BLaER1 treated with 17β-estradiol and CSF1 and Interleukin-3, amounts not matched to agents 10 nM and 100 nM (cell line): ENCODE results near the gene PDZD8.
A peak's percentile ranks its signal among the peaks of the same experiment; 100 is the strongest.
"Not testable (repeated sequence)": the region's sequence is repeated elsewhere in the genome, so short reads cannot be mapped to it uniquely, and the experiment has no call there.

Experiments
- H3K27ac ChIP-seq, 11 experiments: shearing (Covaris generic); formaldehyde crosslinking; 2 replicates each; pipeline ENCODE4 v1.8.1; 2022
- H3K27me3 ChIP-seq, 11 experiments: shearing (Covaris generic); formaldehyde crosslinking; 2 replicates each; pipeline ENCODE4 v1.8.1; 2022
- H3K36me3 ChIP-seq, 11 experiments: shearing (Covaris generic); formaldehyde crosslinking; 2 replicates each; pipeline ENCODE4 v1.8.1; 2022
- H3K4me1 ChIP-seq, 10 experiments: shearing (Covaris generic); formaldehyde crosslinking; 2 replicates each; pipeline ENCODE4 v1.8.1; 2022
- H3K4me2 ChIP-seq, 11 experiments: shearing (Covaris generic); formaldehyde crosslinking; 2 replicates each; pipeline ENCODE4 v1.8.1; 2022
- H3K4me3 ChIP-seq, 10 experiments: shearing (Covaris generic); formaldehyde crosslinking; 2 replicates each; pipeline ENCODE4 v1.8.1; 2022
- H3K9ac ChIP-seq, 11 experiments: shearing (Covaris generic); formaldehyde crosslinking; 2 replicates each; pipeline ENCODE4 v1.8.1; 2022
- H3K9me3 ChIP-seq, 11 experiments: shearing (Covaris generic); formaldehyde crosslinking; replicated peaks in 1 of 11; 2 replicates each; pipeline ENCODE4 v1.8.1; 2022
- H4K20me1 ChIP-seq, 11 experiments: shearing (Covaris generic); formaldehyde crosslinking; 2 replicates each; pipeline ENCODE4 v1.8.1; 2022
- Cebpa-rat ChIP-seq, 11 experiments: shearing (Covaris generic); IDR thresholded peaks; 2 replicates each; pipeline ENCODE4 v1.8.1; 2022

PDZD8 gene

DNA sequence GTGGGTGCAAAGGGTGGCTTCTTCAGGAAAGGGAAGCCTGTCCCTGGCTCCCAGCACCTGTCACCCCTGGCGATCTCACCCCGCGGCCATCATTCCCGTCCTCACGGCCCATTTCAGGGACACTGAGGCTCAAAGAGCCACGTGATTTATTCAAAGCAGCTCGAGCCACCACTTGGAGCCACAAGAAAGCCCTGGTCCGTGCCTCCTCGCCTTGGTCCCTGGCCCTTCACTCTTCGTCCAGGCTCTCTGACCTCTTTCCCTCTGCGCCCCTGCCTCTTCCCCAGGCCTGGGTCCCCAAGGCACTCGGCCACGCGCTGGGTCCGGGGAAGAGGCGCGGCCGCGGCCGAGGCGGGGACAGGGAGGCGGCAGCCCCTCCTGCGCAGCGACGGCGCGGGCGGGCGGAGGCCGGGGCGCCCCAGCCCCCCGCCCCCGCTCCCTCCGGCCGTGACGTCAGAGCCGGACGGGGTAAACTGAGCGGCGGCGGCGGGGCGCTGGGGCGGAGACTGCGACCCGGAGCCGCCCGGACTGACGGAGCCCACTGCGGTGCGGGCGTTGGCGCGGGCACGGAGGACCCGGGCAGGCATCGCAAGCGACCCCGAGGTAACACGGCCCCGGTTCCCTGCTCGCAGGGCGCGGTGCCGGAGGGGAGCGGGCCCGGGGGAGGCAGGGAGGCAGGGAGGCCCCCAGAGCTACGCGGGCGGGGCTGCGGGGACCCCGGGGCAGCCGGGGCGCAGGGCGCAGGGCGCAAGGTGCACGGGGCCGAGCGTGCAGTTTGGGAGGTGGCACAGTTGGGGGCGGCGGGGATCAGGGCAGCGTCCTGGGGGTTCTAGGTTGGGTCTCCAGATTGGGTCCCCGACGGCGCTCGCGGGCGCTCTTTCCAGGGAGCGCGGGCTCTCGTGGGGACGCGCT, 134.4 kb downstream of the PDZD8 start, which contains the start of gene SLC18A2:
Gene SLC18A2, plus strand, starts transcription at position 494 of the 909 bp plus-strand sequence. CDS start 580 bp downstream, outside the sequence.
- peaks cover 0 to 8% (median 0%) of the 10 kb centered on the region in 11 experiments; a peak in 1 of 22 replicates for H4K20me1 ChIP-seq
- peak within 1 kb of the TSS; percentile 38 to 76 (median 68) for H3K4me2 ChIP-seq
- H3K27ac ChIP-seq = peak within 1 kb of the TSS in 3 of 11 experiments; percentile 1 to 39 (median 22); a peak in 2 of 22 replicates
- peaks cover 6 to 29% (median 24%) of the 10 kb centered on the region in 10 experiments; a peak in 17 of 20 replicates for H3K4me1 ChIP-seq
- H3K9ac ChIP-seq = 0 out of 22 replicates have a peak within 1 kb of the TSS, but pooled peaks of 1 of the 11 experiments have one; percentile 7
- H3K9me3 ChIP-seq = peaks cover 4 to 18% (median 5%) of the 10 kb centered on the region in 11 experiments; a peak in 18 of 22 replicates
- no peaks in the 10 kb centered on the region for H3K36me3 ChIP-seq
- peaks cover 30 to 42% (median 37%) of the 10 kb centered on the region in 11 experiments for H3K27me3 ChIP-seq
- H3K4me3 ChIP-seq = peak within 1 kb of the TSS in 6 of 10 experiments; percentile 19 to 47 (median 40); a peak in 6 of 20 replicates
- TF ChIP-seq Cebpa-rat (IDR thresholded peaks at IDR 0.05) = no peak

- no peak for TF ChIP-seq Cebpa-rat (IDR thresholded peaks at IDR 0.05)
- Histone ChIP-seq H3K4me1 (peaks cover 6 to 29% (median 24%) of the 10 kb centered on the region in 10 experiments; a peak in 17 of 20 replicates), H3K27me3 (peaks cover 30 to 42% (median 37%) of the 10 kb centered on the region in 11 experiments), H3K4me3 (no peak overlapping the region), H3K4me2 (peak overlapping the region in 8 of 11 experiments; percentile 26 to 73 (median 68); a peak in 16 of 22 replicates), H3K36me3 (no peaks in the 10 kb centered on the region), H3K9me3 (peaks cover 4 to 18% (median 5%) of the 10 kb centered on the region in 11 experiments; a peak in 18 of 22 replicates), H3K9ac (0 out of 22 replicates have a peak overlapping the region, but pooled peaks of 1 of the 11 experiments have one; percentile 7), H4K20me1 (peaks cover 0 to 8% (median 0%) of the 10 kb centered on the region in 11 experiments; a peak in 1 of 22 replicates), H3K27ac (peak overlapping the region in 3 of 11 experiments; percentile 1 to 39 (median 22); a peak in 4 of 22 replicates)
These were observed 135.3 kb downstream of the PDZD8 start for GRCh38 chr10:117239721-117240620.

DNA sequence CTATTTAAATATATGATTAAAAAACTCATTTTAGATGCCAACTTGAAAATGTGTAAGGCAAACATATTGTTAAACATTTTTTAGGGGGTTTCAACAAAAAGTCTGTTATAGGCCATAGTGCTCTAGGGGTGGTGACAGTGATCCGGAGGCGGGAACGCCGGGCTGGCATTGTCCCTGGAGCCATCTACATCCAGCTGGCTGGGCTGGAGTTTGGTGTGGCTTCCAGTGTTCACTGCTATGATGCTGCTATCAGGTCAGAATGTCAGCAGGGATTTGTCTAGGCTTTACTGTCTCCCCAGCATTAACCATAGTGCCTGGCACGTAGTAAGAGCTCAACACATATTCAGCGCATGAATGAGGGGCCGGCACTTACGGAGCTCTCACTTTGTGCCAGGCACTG, 136.2 kb downstream of the PDZD8 start:
- no peak for TF ChIP-seq Cebpa-rat (IDR thresholded peaks at IDR 0.05)
- H3K27me3 ChIP-seq = peaks cover 30 to 42% (median 37%) of the 10 kb centered on the region in 11 experiments
- H3K4me2 ChIP-seq = peak overlapping the region in 8 of 11 experiments; percentile 26 to 73 (median 68); a peak in 15 of 22 replicates

GRCh38 chr10:117237401-117237991, 137.7 kb downstream of the PDZD8 start:
- Histone ChIP-seq H3K27me3 (peaks cover 21 to 30% (median 27%) of the 10 kb centered on the region in 11 experiments), H3K4me1 (peaks cover 6 to 29% (median 24%) of the 10 kb centered on the region in 10 experiments; a peak in 17 of 20 replicates), H3K4me2 (peak overlapping the region in 9 of 11 experiments; percentile 7 to 38 (median 31); a peak in 8 of 22 replicates), H3K36me3 (no peaks in the 10 kb centered on the region), H4K20me1 (peaks cover 0 to 8% (median 0%) of the 10 kb centered on the region in 11 experiments; a peak in 1 of 22 replicates), H3K9ac (no peak overlapping the region), H3K9me3 (peaks cover 4 to 18% (median 5%) of the 10 kb centered on the region in 11 experiments; a peak in 18 of 22 replicates), H3K4me3 (no peak overlapping the region), H3K27ac (peak overlapping the region in 2 of 11 experiments; percentile 13 to 23; a peak in 2 of 22 replicates)
- TF ChIP-seq Cebpa-rat (IDR thresholded peaks at IDR 0.05) = no peak

More for the DNA sequence above, 136.2 kb downstream of the PDZD8 start:
- H3K4me3 ChIP-seq = no peak overlapping the region
- H3K27ac ChIP-seq = peak overlapping the region in 4 of 11 experiments; percentile 3 to 43 (median 22); a peak in 5 of 22 replicates
- peaks cover 6 to 29% (median 24%) of the 10 kb centered on the region in 10 experiments; a peak in 17 of 20 replicates for H3K4me1 ChIP-seq
- H3K9me3 ChIP-seq = peaks cover 4 to 18% (median 5%) of the 10 kb centered on the region in 11 experiments; a peak in 18 of 22 replicates
- peaks cover 0 to 8% (median 0%) of the 10 kb centered on the region in 11 experiments; a peak in 1 of 22 replicates for H4K20me1 ChIP-seq
- H3K36me3 ChIP-seq = no peaks in the 10 kb centered on the region
- no peak overlapping the region for H3K9ac ChIP-seq

- H3K4me3 ChIP-seq, H3K27ac ChIP-seq, H3K36me3 ChIP-seq, H3K27me3 ChIP-seq, H3K9ac ChIP-seq, H3K4me1 ChIP-seq, H4K20me1 ChIP-seq, H3K4me2 ChIP-seq: not testable (repeated sequence)
- peaks cover 6 to 19% (median 11%) of the 10 kb centered on the region in 11 experiments; a peak in 14 of 22 replicates for H3K9me3 ChIP-seq
These were observed 145.1 kb downstream of the PDZD8 start for GRCh38 chr10:117230107-117230506.

GRCh38 chr10:117228210-117228609, 147.0 kb downstream of the PDZD8 start:
- no peak overlapping the region for H3K9ac ChIP-seq
- no peak overlapping the region for H3K4me3 ChIP-seq
- no peak overlapping the region for H3K27ac ChIP-seq
- H3K4me1 ChIP-seq = no peaks in the 10 kb centered on the region
- TF ChIP-seq Cebpa-rat (IDR thresholded peaks at IDR 0.05) = no peak
- H3K27me3 ChIP-seq = no peaks in the 10 kb centered on the region
- H3K9me3 ChIP-seq = peaks cover 6 to 19% (median 11%) of the 10 kb centered on the region in 11 experiments; a peak in 14 of 22 replicates
- H3K4me2 ChIP-seq = no peak overlapping the region
- H4K20me1 ChIP-seq = no peaks in the 10 kb centered on the region
- no peaks in the 10 kb centered on the region for H3K36me3 ChIP-seq
